H1 (cell line): ENCODE results near the gene SLC23A3. TPM values are rescaled to one million over a fixed set of nuclear protein-coding genes. Genes with fewer than 3 reads are reported as not detected.

Experiments
- CTCF ChIA-PET: fragments of 300-600 bp; sonication (Branson Sonifier 250); formaldehyde crosslinking; loops from one replicate; lab custom pipeline; 2021; ENCODE audit not compliant: partially characterized antibody; lab: Charles Lee
- POLR2A ChIA-PET: fragments of 300-600 bp; sonication (Branson Sonifier 250); formaldehyde crosslinking; loops from one replicate; lab custom pipeline; 2021; ENCODE audit warnings: inconsistent platforms; ENCODE audit not compliant: partially characterized antibody; lab: Charles Lee
- DNase-seq, 2 experiments: peaks; one replicate each; pipeline versions ENCODE4 v3.0.0 to v3.0.0-alpha.2; 2010 to 2022; ENCODE audit warnings: low spot score in 2 of 2, low read depth in 1 of 2, mixed read lengths in 1 of 2
- FAIRE-seq: peaks from 2 replicates; lab custom pipeline; 2011; peaks lifted over from hg19 to GRCh38; lab: Jason Lieb, UNC
- H2AFZ ChIP-seq: 2 replicates; pipeline ENCODE4 v1.8.1; 2012; ENCODE audit warnings: low read length, inconsistent platforms
- H2AK5ac ChIP-seq: 2 replicates; pipeline ENCODE4 v1.6.1; 2013; ENCODE audit warnings: low read depth, low read length
- H2BK120ac ChIP-seq: replicated peaks from 2 replicates; pipeline ENCODE3; 2013; ENCODE audit warnings: low read depth, low read length, inconsistent platforms
- H2BK12ac ChIP-seq: 2 replicates; pipeline ENCODE4 v1.6.1; 2013; ENCODE audit warnings: low read depth, low read length
- H2BK15ac ChIP-seq: 2 replicates; pipeline ENCODE4 v1.6.1; 2013; ENCODE audit warnings: low read length
- H2BK20ac ChIP-seq: 2 replicates; pipeline ENCODE4 v1.6.1; 2013; ENCODE audit warnings: low read length
- H2BK5ac ChIP-seq: 2 replicates; pipeline ENCODE4 v1.6.1; 2013; ENCODE audit warnings: low read depth, low read length
- H3K14ac ChIP-seq: 2 replicates; pipeline ENCODE4 v1.6.1; 2013; ENCODE audit warnings: inconsistent platforms; ENCODE audit not compliant: insufficient read length
- H3K18ac ChIP-seq: 2 replicates; pipeline ENCODE4 v1.6.1; 2013; ENCODE audit warnings: low read length; ENCODE audit errors: extremely low read depth
- H3K23ac ChIP-seq: 2 replicates; pipeline ENCODE4 v1.6.1; 2013; ENCODE audit warnings: inconsistent platforms; ENCODE audit not compliant: insufficient read length
- H3K23me2 ChIP-seq: 2 replicates; pipeline ENCODE4 v1.6.1; 2013; ENCODE audit warnings: low read depth, low read length
- H3K27ac ChIP-seq: 2 replicates; pipeline ENCODE4 v1.6.1; 2011; ENCODE audit warnings: low read depth, low read length, inconsistent platforms
- H3K27me3 ChIP-seq, 4 experiments: replicated peaks in 1 of 4; 1 replicate in 1 of 4; 2 replicates in 3 of 4; pipeline versions ENCODE4 v1.6.1 to v1.8.1; 2011 to 2013; ENCODE audit warnings: low read length in 3 of 4, mild to moderate bottlenecking in 3 of 4, inconsistent platforms in 2 of 4, mixed read lengths in 2 of 4, moderate library complexity in 1 of 4; ENCODE audit not compliant: control insufficient read depth in 3 of 4, insufficient read depth in 3 of 4; ENCODE audit errors: extremely low read depth in 1 of 4
- H3K36me3 ChIP-seq, 4 experiments: 2 replicates each; pipeline versions ENCODE4 v1.6.1 to v1.8.1; 2011 to 2013; ENCODE audit warnings: mild to moderate bottlenecking in 4 of 4, low read length in 3 of 4, moderate library complexity in 2 of 4, control low read depth in 1 of 4, inconsistent platforms in 1 of 4; ENCODE audit not compliant: insufficient read depth in 4 of 4, control insufficient read depth in 2 of 4
- H3K4ac ChIP-seq: replicated peaks from 2 replicates; pipeline ENCODE3; 2013; ENCODE audit warnings: low read length, low read depth, mixed read lengths, inconsistent platforms; ENCODE audit not compliant: insufficient read length
- H3K4me1 ChIP-seq, 4 experiments: replicated peaks in 1 of 4; 1 replicate in 1 of 4; 2 replicates in 3 of 4; pipeline versions ENCODE4 v1.6.1 to v1.8.1; 2011 to 2013; ENCODE audit warnings: low read length in 3 of 4, inconsistent platforms in 2 of 4, mixed read lengths in 1 of 4; ENCODE audit not compliant: insufficient read depth in 4 of 4, control insufficient read depth in 3 of 4
- H3K4me2 ChIP-seq, 2 experiments: 2 replicates each; pipeline versions ENCODE4 v1.6.1 to v1.8.1; 2011 to 2013; ENCODE audit warnings: low read depth in 2 of 2, low read length in 2 of 2, control low read depth in 1 of 2, inconsistent platforms in 1 of 2, mild to moderate bottlenecking in 1 of 2; ENCODE audit not compliant: insufficient read depth in 1 of 2
- H3K4me3 ChIP-seq, 4 experiments: fragments of 200-600, 300-600 bp in 1 of 4; sonication (generic), shearing (Covaris generic), sonication (Bioruptor Twin) in 1 of 4; 2 replicates each; pipeline versions ENCODE4 v1.5.1 to v1.8.1; 2011 to 2016; ENCODE audit warnings: low read length in 4 of 4, low read depth in 3 of 4, control low read depth in 2 of 4, inconsistent platforms in 2 of 4, mild to moderate bottlenecking in 2 of 4, mixed read lengths in 1 of 4, moderate library complexity in 1 of 4; ENCODE audit not compliant: insufficient read depth in 2 of 4; ENCODE audit errors: extremely low read depth in 1 of 4
- H3K56ac ChIP-seq: replicated peaks from 2 replicates; pipeline ENCODE3; 2013; ENCODE audit warnings: low read depth, mild to moderate bottlenecking, mixed read lengths, low read length, inconsistent platforms; ENCODE audit not compliant: insufficient read length
- H3K79me1 ChIP-seq: 2 replicates; pipeline ENCODE4 v1.6.1; 2013; ENCODE audit warnings: low read depth, low read length, control low read depth
- H3K79me2 ChIP-seq, 2 experiments: 2 replicates each; pipeline versions ENCODE4 v1.6.1 to v1.8.1; 2012 to 2013; ENCODE audit warnings: low read length in 2 of 2, mild to moderate bottlenecking in 2 of 2, inconsistent platforms in 1 of 2; ENCODE audit not compliant: insufficient read depth in 2 of 2, control insufficient read depth in 1 of 2
- H3K9ac ChIP-seq, 4 experiments: replicated peaks in 1 of 4; 1 replicate in 1 of 4; 2 replicates in 3 of 4; pipeline versions ENCODE4 v1.6.1 to v1.8.1; 2011 to 2013; ENCODE audit warnings: low read depth in 3 of 4, low read length in 3 of 4, control low read depth in 2 of 4, mild to moderate bottlenecking in 2 of 4, moderate library complexity in 2 of 4, inconsistent platforms in 1 of 4; ENCODE audit errors: extremely low read depth in 1 of 4
- H3K9me3 ChIP-seq, 2 experiments: 2 replicates each; pipeline versions ENCODE4 v1.6.1 to v1.8.1; 2012 to 2013; ENCODE audit warnings: mild to moderate bottlenecking in 2 of 2, moderate library complexity in 2 of 2, control low read depth in 1 of 2, inconsistent platforms in 1 of 2, low read depth in 1 of 2, low read length in 1 of 2, mixed read lengths in 1 of 2; ENCODE audit not compliant: insufficient read depth in 2 of 2
- H4K20me1 ChIP-seq, 2 experiments: replicated peaks in 1 of 2; 2 replicates each; pipeline versions ENCODE3 to v1.8.1; 2011 to 2013; ENCODE audit warnings: inconsistent platforms in 2 of 2, low read length in 2 of 2, mild to moderate bottlenecking in 1 of 2; ENCODE audit not compliant: insufficient read depth in 2 of 2, control insufficient read depth in 1 of 2
- H4K5ac ChIP-seq: 2 replicates; pipeline ENCODE4 v1.6.1; 2013; ENCODE audit warnings: low read length, low read depth, mixed read lengths, inconsistent platforms; ENCODE audit not compliant: insufficient read length
- H4K8ac ChIP-seq: 2 replicates; pipeline ENCODE4 v1.8.0; 2013; ENCODE audit warnings: mild to moderate bottlenecking, moderate library complexity, low read length, inconsistent platforms; ENCODE audit not compliant: insufficient read depth; ENCODE audit errors: extremely low read depth
- H4K91ac ChIP-seq: replicated peaks from 2 replicates; pipeline ENCODE3; 2013; ENCODE audit warnings: low read length, mixed read lengths, inconsistent platforms; ENCODE audit not compliant: insufficient read length
- BRCA1 ChIP-seq: IDR thresholded peaks from 2 replicates; pipeline ENCODE4 v1.6.1; 2012; ENCODE audit warnings: low read depth, low read length, improper control_type of control experiment
- CBX8 ChIP-seq: fragments of 300-800, 300-1000 bp; sonication (generic); IDR thresholded peaks from 2 replicates; pipeline ENCODE4 v1.7.1; 2016; ENCODE audit warnings: low read depth, low read length, borderline replicate concordance
- CEBPB ChIP-seq: IDR thresholded peaks from 2 replicates; pipeline ENCODE4 v1.6.1; 2012; ENCODE audit warnings: low read depth, low read length
- CHD2 ChIP-seq: IDR thresholded peaks from 2 replicates; pipeline ENCODE4 v1.6.1; 2012; ENCODE audit warnings: low read length, improper control_type of control experiment
- CREB1 ChIP-seq: IDR thresholded peaks from 2 replicates; pipeline ENCODE4 v1.6.1; 2012; ENCODE audit warnings: inconsistent platforms
- EP300 ChIP-seq, 2 experiments: IDR thresholded peaks; 1 replicate in 1 of 2; 2 replicates in 1 of 2; pipeline ENCODE4 v1.6.1; 2011 to 2012; ENCODE audit warnings: low read depth in 2 of 2, low read length in 2 of 2, mild to moderate bottlenecking in 2 of 2, borderline replicate concordance in 1 of 2, inconsistent platforms in 1 of 2, moderate library complexity in 1 of 2
- JUND ChIP-seq: IDR thresholded peaks from 2 replicates; pipeline ENCODE4 v1.6.1; 2011; ENCODE audit warnings: mild to moderate bottlenecking, improper control_type of control experiment, low read length
- KDM4A ChIP-seq: IDR thresholded peaks from one replicate; pipeline ENCODE4 v1.7.1; 2012; ENCODE audit warnings: low read depth, mild to moderate bottlenecking, moderate library complexity, low read length, inconsistent platforms; ENCODE audit not compliant: severe bottlenecking
- RAD21 ChIP-seq, 2 experiments: IDR thresholded peaks in 1 of 2; conservative IDR thresholded peaks in 1 of 2; 2 replicates each; pipeline ENCODE4 v1.6.1; 2011; ENCODE audit warnings: low read depth in 2 of 2, low read length in 2 of 2, improper control_type of control experiment in 1 of 2, inconsistent platforms in 1 of 2, mild to moderate bottlenecking in 1 of 2, moderate library complexity in 1 of 2
- SP1 ChIP-seq: IDR thresholded peaks from 2 replicates; pipeline ENCODE4 v1.6.1; 2011; ENCODE audit warnings: low read depth, low read length
- TAF7 ChIP-seq: optimal IDR thresholded peaks from 2 replicates; pipeline ENCODE3; 2011; ENCODE audit warnings: low read depth, mild to moderate bottlenecking, inconsistent platforms, low read length, moderate library complexity, borderline replicate concordance
- TBP ChIP-seq: IDR thresholded peaks from 2 replicates; pipeline ENCODE4 v1.6.1; 2011; ENCODE audit warnings: low read depth, low read length, improper control_type of control experiment
- WGBS, 2 experiments: shearing (Covaris generic) in 1 of 2; methylation state at CpG; one replicate each; pipeline versions ENCODE4 v1.1.6 to v1.1.7; 2013 to 2015; ENCODE audit warnings: low lambda C conversion rate in 2 of 2, mixed read lengths in 2 of 2, inconsistent platforms in 1 of 2, low coverage in 1 of 2, missing lambda C conversion rate in 1 of 2; ENCODE audit not compliant: insufficient replicate concordance in 2 of 2, insufficient coverage in 1 of 2, insufficient read length in 1 of 2; ENCODE audit errors: extremely low coverage in 1 of 2, missing lambda C conversion rate in 1 of 2; 5-methylcytosine and 5-hydroxymethylcytosine counted together
- polyA plus RNA-seq, 7 experiments: library from polyadenylated mRNA; depleted of rRNA in 3 of 7; stranded (reverse) in 5 of 7; unstranded in 2 of 7; fragments of >200 nt in 5 of 7; fragments of 200-250 nt in 2 of 7; gene quantifications; 1 replicate in 5 of 7; 2 replicates in 1 of 7; 4 replicates in 1 of 7; pipeline versions ENCODE4 v1.2.1 to v1.2.3, GENCODE V29; 2011 to 2013; ENCODE audit warnings: missing spikeins in 2 of 7, mixed read lengths in 2 of 7
- total RNA-seq: library from RNA; stranded (reverse); fragmentation: NEBNext Ultra II Directional; extraction: Animal tissue kit (Norgen Biotek cat#: 25700); gene quantifications from 2 replicates; pipeline ENCODE4 v1.2.1, GENCODE V29; 2021
- TF ChIP-seq, protein P1 (sequence below): IDR thresholded peaks from 2 replicates; pipeline ENCODE4 v1.6.1; 2012; ENCODE audit warnings: inconsistent platforms
- TF ChIP-seq, protein P2 (sequence below): IDR thresholded peaks from 2 replicates; pipeline ENCODE4 v1.6.1; 2012; ENCODE audit warnings: inconsistent platforms

The SLC23A3 gene
- total and polyA plus RNA-seq, 2 of the 8 experiments (the other 6 are each of a cell fraction or from before 2014, with no cell fraction given), result 0.35 to 0.84 TPM

- WGBS, 2 experiments, result 80% methylated on average over 6 of the region's 6 CpGs; no CpG with 5 or more reads in 1 of the 2 experiments
- POLR2A ChIA-PET, result interaction anchor here (1.0 kb wide), 1 partner anchor 34 kb away, joined by 4 read pairs; the partner anchor contains the start of gene CNPPD1
- no peaks in the 10 kb centered on the region for H3K9me3 ChIP-seq
- DNase-seq (no peak), FAIRE-seq (no peak)
- H4K91ac ChIP-seq, result no peak overlapping the region
- H3K79me1 ChIP-seq, result no peaks in the 10 kb centered on the region
- H3K4me2 ChIP-seq, result no peak overlapping the region
- H3K27ac ChIP-seq, result no peak overlapping the region
- no peak overlapping the region for H3K14ac ChIP-seq
- no peaks in the 10 kb centered on the region for H3K79me2 ChIP-seq
- H2BK120ac ChIP-seq, result no peak overlapping the region
- no peak overlapping the region for H3K23ac ChIP-seq
- no peak overlapping the region for H3K56ac ChIP-seq
- no peak overlapping the region for H4K8ac ChIP-seq
- no peaks in the 10 kb centered on the region for H3K27me3 ChIP-seq
- no peak overlapping the region for H3K4ac ChIP-seq
- H2BK20ac ChIP-seq, result no peak overlapping the region
- no peak overlapping the region for H2BK12ac ChIP-seq
- H3K4me1 ChIP-seq, result no peaks in the 10 kb centered on the region
- peaks cover 1 to 3% of the 10 kb centered on the region in 2 experiments for H4K20me1 ChIP-seq
- no peak overlapping the region for H2AFZ ChIP-seq
- H2AK5ac ChIP-seq, result no peak overlapping the region
- H3K18ac ChIP-seq, result no peak overlapping the region
- H2BK5ac ChIP-seq, result no peak overlapping the region
- H4K5ac ChIP-seq, result no peak overlapping the region
- H2BK15ac ChIP-seq, result no peak overlapping the region
- H3K23me2 ChIP-seq, result no peaks in the 10 kb centered on the region
- no peak overlapping the region for H3K4me3 ChIP-seq
- H3K36me3 ChIP-seq, result peaks cover 0 to 11% (median under 1%) of the 10 kb centered on the region in 4 experiments; a peak in 4 of 8 replicates
- no peak overlapping the region for H3K9ac ChIP-seq
- CTCF ChIA-PET, result interaction anchor here (1.0 to 1.9 kb wide), 12 partner anchors 11 to 152 kb away, joined by 3 to 12 read pairs (median 6); no protein-coding TSS in a partner anchor
- TF ChIP-seq CREB1, result no peak
- no peak for TF ChIP-seq TAF7
- no peak for TF ChIP-seq JUND
- TF ChIP-seq CHD2, result no peak
- TF ChIP-seq, protein P1, sequence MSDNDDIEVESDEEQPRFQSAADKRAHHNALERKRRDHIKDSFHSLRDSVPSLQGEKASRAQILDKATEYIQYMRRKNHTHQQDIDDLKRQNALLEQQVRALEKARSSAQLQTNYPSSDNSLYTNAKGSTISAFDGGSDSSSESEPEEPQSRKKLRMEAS, result no peak
- no peak for TF ChIP-seq CBX8
- no peak for TF ChIP-seq EP300 (IDR thresholded peaks at IDR 0.05; ENCODE audit: borderline replicate concordance in 1 of 2, low read depth in 2 of 2, low read length in 2 of 2)
- no peak for TF ChIP-seq KDM4A
- no peak for TF ChIP-seq BRCA1
- TF ChIP-seq CEBPB, result no peak
- TF ChIP-seq TBP, result no peak
- no peak for TF ChIP-seq SP1
- TF ChIP-seq, protein P2, sequence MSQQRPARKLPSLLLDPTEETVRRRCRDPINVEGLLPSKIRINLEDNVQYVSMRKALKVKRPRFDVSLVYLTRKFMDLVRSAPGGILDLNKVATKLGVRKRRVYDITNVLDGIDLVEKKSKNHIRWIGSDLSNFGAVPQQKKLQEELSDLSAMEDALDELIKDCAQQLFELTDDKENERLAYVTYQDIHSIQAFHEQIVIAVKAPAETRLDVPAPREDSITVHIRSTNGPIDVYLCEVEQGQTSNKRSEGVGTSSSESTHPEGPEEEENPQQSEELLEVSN, result no peak
- no peak for TF ChIP-seq RAD21 (IDR thresholded peaks at IDR 0.05 in 1 of 2, conservative IDR thresholded peaks at IDR 0.05 in 1 of 2; ENCODE audit: low read depth in 2 of 2, low read length in 2 of 2)
Measured at GRCh38 chr2:219142329-219142728, 27.5 kb downstream of the SLC23A3 start.
